LNCAP (cell line): Measurements from ENCODE around the gene ZFP30.

Source experiments
- TF ChIP-seq, protein P1 (sequence below): fragments of 450-650 bp; IDR thresholded peaks from 2 replicates; pipeline ENCODE4 v1.5.1; 2017; ENCODE audit warnings: mild to moderate bottlenecking

Gene ZFP30

DNA sequence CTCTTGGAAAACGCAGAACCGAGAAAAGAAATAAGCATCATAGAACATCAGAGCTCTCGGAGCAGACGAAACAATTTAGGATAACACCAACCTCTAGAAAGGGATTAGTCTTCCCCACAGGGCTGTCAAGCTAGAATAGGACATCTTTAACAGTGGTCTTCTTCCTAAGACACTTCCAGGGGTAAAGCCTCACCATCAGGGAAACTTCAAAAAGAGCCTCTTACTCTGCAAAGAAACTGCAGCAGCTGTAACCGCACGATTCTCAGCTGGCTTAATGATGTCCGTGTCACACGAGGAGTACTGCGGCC is 61.3 kb downstream of the ZFP30 start:
- TF ChIP-seq, protein P1, sequence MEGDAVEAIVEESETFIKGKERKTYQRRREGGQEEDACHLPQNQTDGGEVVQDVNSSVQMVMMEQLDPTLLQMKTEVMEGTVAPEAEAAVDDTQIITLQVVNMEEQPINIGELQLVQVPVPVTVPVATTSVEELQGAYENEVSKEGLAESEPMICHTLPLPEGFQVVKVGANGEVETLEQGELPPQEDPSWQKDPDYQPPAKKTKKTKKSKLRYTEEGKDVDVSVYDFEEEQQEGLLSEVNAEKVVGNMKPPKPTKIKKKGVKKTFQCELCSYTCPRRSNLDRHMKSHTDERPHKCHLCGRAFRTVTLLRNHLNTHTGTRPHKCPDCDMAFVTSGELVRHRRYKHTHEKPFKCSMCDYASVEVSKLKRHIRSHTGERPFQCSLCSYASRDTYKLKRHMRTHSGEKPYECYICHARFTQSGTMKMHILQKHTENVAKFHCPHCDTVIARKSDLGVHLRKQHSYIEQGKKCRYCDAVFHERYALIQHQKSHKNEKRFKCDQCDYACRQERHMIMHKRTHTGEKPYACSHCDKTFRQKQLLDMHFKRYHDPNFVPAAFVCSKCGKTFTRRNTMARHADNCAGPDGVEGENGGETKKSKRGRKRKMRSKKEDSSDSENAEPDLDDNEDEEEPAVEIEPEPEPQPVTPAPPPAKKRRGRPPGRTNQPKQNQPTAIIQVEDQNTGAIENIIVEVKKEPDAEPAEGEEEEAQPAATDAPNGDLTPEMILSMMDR = no peak

- TF ChIP-seq, protein P1 = no peak
Measured at GRCh38 chr19:37583340-37583739, 71.9 kb downstream of the ZFP30 start.

DNA sequence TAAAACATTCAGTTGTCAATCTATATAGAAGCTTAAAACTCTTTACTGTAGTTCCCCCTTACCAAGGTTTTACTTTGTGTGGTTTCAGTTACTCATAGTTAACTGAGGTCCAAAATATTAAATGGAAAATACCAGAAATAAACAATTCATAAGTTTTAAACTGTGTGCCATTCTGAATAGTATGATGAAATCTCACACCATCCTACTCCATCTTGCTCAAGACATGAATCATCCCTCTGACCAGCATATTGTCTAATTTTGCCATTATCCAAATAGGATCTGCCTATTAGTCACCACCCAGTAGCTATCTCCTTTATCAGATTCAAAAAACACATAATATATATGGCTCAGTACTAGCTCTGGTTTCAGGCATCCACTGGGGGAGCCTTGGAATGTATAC is 83.1 kb downstream of the ZFP30 start:
- TF ChIP-seq, protein P1 = no peak

- TF ChIP-seq, protein P1 = no peak
Measured at GRCh38 chr19:37565370-37565669, 89.9 kb downstream of the ZFP30 start.

DNA sequence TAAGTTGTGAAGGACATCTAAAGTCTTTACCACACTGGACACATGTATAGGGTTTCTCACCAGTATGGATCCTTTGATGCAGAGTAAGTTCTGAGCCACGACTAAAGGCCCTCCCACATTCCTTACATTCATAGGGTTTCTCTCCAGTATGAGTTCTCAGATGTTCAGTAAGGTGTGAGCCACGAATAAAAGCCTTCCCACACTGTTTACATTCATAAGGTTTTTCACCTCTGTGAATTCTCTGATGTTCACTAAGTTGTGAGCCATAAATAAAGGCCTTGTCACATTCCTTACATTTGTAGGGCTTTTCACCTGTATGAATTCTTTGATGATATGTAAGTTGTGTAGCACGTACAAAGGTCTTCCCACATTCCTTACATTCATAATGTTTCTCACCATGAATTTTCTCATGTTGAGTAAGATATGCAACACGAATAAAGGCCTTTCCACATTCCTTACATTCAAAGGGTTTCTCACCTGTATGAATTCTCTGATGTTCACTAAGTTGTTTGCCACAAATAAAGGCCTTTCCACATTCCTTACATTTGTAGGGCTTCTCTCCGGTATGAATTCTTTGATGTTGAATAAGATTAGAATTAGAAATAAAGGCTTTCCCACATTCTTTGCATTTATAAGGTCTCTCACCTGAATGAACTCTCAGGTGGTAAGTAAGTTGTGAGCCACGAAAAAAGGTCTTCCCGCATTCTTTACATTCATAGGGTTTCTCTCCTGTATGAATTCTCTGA is 90.5 kb downstream of the ZFP30 start:
- TF ChIP-seq, protein P1 = no peak
